Trophoblast cell (in vitro differentiated cells and primary cell): ENCODE measurements around the gene SHC2.

Experiments
- DNase-seq, 2 donors: peaks; one replicate each; pipeline ENCODE4 v3.0.0-alpha.2; 2016
- H2AFZ ChIP-seq: 2 replicates; pipeline ENCODE4 v1.6.1; 2013; ENCODE audit warnings: low read length, moderate library complexity, mild to moderate bottlenecking; ENCODE audit not compliant: insufficient read depth, poor library complexity
- H2AK5ac ChIP-seq: 2 replicates; pipeline ENCODE4 v1.6.1; 2013; ENCODE audit warnings: mild to moderate bottlenecking, low read length
- H2BK120ac ChIP-seq: 2 replicates; pipeline ENCODE4 v1.6.1; 2013; ENCODE audit warnings: low read length, mild to moderate bottlenecking, moderate library complexity; ENCODE audit not compliant: insufficient read depth, poor library complexity
- H2BK12ac ChIP-seq: 2 replicates; pipeline ENCODE4 v1.6.1; 2013; ENCODE audit warnings: mild to moderate bottlenecking, low read length, moderate library complexity
- H2BK5ac ChIP-seq: 2 replicates; pipeline ENCODE4 v1.6.1; 2013; ENCODE audit warnings: low read length, low read depth, moderate library complexity, mild to moderate bottlenecking; ENCODE audit not compliant: poor library complexity
- H3K14ac ChIP-seq: 2 replicates; pipeline ENCODE4 v1.6.1; 2013; ENCODE audit warnings: mild to moderate bottlenecking, low read length
- H3K18ac ChIP-seq: 2 replicates; pipeline ENCODE4 v1.6.1; 2013; ENCODE audit warnings: mild to moderate bottlenecking, low read length
- H3K23ac ChIP-seq: 2 replicates; pipeline ENCODE4 v1.6.1; 2013; ENCODE audit warnings: low read length
- H3K27ac ChIP-seq: 2 replicates; pipeline ENCODE4 v1.5.1; 2013; ENCODE audit warnings: low read depth, mild to moderate bottlenecking, inconsistent platforms, low read length, moderate library complexity
- H3K27me3 ChIP-seq: 2 replicates; pipeline ENCODE4 v1.6.1; 2013; ENCODE audit warnings: inconsistent platforms, mild to moderate bottlenecking, low read length, moderate library complexity; ENCODE audit not compliant: insufficient read depth
- H3K36me3 ChIP-seq, 2 experiments: 1 replicate in 1 of 2; 2 replicates in 1 of 2; pipeline ENCODE4 v1.6.1; 2013; ENCODE audit warnings: low read length in 2 of 2, mild to moderate bottlenecking in 2 of 2, moderate library complexity in 1 of 2; ENCODE audit not compliant: insufficient read depth in 2 of 2, control insufficient read depth in 1 of 2
- H3K4ac ChIP-seq: 2 replicates; pipeline ENCODE4 v1.6.1; 2013; ENCODE audit warnings: low read depth, mild to moderate bottlenecking, low read length, moderate library complexity
- H3K4me1 ChIP-seq, 2 experiments: 1 replicate in 1 of 2; 2 replicates in 1 of 2; pipeline ENCODE4 v1.6.1; 2013; ENCODE audit warnings: low read length in 2 of 2, mild to moderate bottlenecking in 2 of 2, moderate library complexity in 1 of 2; ENCODE audit not compliant: insufficient read depth in 2 of 2, control insufficient read depth in 1 of 2
- H3K4me2 ChIP-seq: 2 replicates; pipeline ENCODE4 v1.6.1; 2013; ENCODE audit warnings: inconsistent platforms, mild to moderate bottlenecking, low read length, moderate library complexity
- H3K4me3 ChIP-seq: 2 replicates; pipeline ENCODE4 v1.5.1; 2013; ENCODE audit warnings: mild to moderate bottlenecking, low read depth, low read length, inconsistent platforms
- H3K79me1 ChIP-seq: one replicate; pipeline ENCODE4 v1.6.1; 2013; ENCODE audit warnings: low read length
- H3K79me2 ChIP-seq: 2 replicates; pipeline ENCODE4 v1.6.1; 2013; ENCODE audit warnings: low read length, mild to moderate bottlenecking; ENCODE audit not compliant: control insufficient read depth, insufficient read depth, poor library complexity
- H3K9ac ChIP-seq: 2 replicates; pipeline ENCODE4 v1.6.1; 2013; ENCODE audit warnings: mild to moderate bottlenecking, low read length
- H3K9me3 ChIP-seq: 2 replicates; pipeline ENCODE4 v1.6.1; 2013; ENCODE audit warnings: low read depth, mild to moderate bottlenecking, control low read depth, inconsistent platforms, low read length; ENCODE audit not compliant: insufficient read depth
- H4K12ac ChIP-seq: 2 replicates; pipeline ENCODE4 v1.6.1; 2013; ENCODE audit warnings: low read depth, mild to moderate bottlenecking, low read length, moderate library complexity
- H4K8ac ChIP-seq: 2 replicates; pipeline ENCODE4 v1.6.1; 2013; ENCODE audit warnings: low read depth, mild to moderate bottlenecking, low read length, moderate library complexity
- H4K91ac ChIP-seq: one replicate; pipeline ENCODE4 v1.6.1; 2013; ENCODE audit warnings: low read depth, mild to moderate bottlenecking, low read length, moderate library complexity
- WGBS: extraction: QIAGEN DNeasy Blood & Tissue Kit; methylation state at CpG from one replicate; pipeline ENCODE4 v1.1.7; 2013; ENCODE audit warnings: missing lambda C conversion rate; ENCODE audit not compliant: insufficient read length, insufficient coverage; ENCODE audit errors: extremely low coverage; 5-methylcytosine and 5-hydroxymethylcytosine counted together

The SHC2 gene

GRCh38 chr19:437041-437440, 23.8 kb downstream of the SHC2 start:
- Histone ChIP-seq H4K91ac (no peak overlapping the region), H2BK12ac (no peak overlapping the region), H3K27ac (no peak overlapping the region), H3K36me3 (peaks cover 6 to 16% of the 10 kb centered on the region in 2 experiments), H2AFZ (no peak overlapping the region), H3K4ac (no peak overlapping the region), H2BK5ac (no peak overlapping the region), H2AK5ac (no peak overlapping the region), H3K9ac (no peak overlapping the region), H4K12ac (no peak overlapping the region), H2BK120ac (no peak overlapping the region), H3K14ac (no peak overlapping the region), H3K9me3 (peaks cover 3% of the 10 kb centered on the region), H3K4me1 (no peaks in the 10 kb centered on the region), H3K27me3 (no peaks in the 10 kb centered on the region), H3K79me1 (no peaks in the 10 kb centered on the region), H3K4me2 (no peak overlapping the region), H4K8ac (no peak overlapping the region), H3K18ac (no peak overlapping the region), H3K79me2 (no peaks in the 10 kb centered on the region), H3K23ac (no peak overlapping the region), H3K4me3 (no peak overlapping the region)
- WGBS, result no CpG with 5 or more reads among the region's 22 CpGs
- no peak for DNase-seq

- H3K4ac ChIP-seq, result no peak overlapping the region
- no peak overlapping the region for H4K12ac ChIP-seq
- peaks cover 3% of the 10 kb centered on the region for H3K9me3 ChIP-seq
- no peak overlapping the region for H2AK5ac ChIP-seq
- H2BK12ac ChIP-seq, result no peak overlapping the region
- H3K4me2 ChIP-seq, result no peak overlapping the region
- peaks cover 6 to 16% of the 10 kb centered on the region in 2 experiments for H3K36me3 ChIP-seq
- H4K8ac ChIP-seq, result no peak overlapping the region
- H3K79me2 ChIP-seq, result no peaks in the 10 kb centered on the region
- no peak overlapping the region for H2BK5ac ChIP-seq
- no peak for DNase-seq
- H2AFZ ChIP-seq, result no peak overlapping the region
- no peak overlapping the region for H3K23ac ChIP-seq
- no peak overlapping the region for H3K18ac ChIP-seq
- H3K79me1 ChIP-seq, result no peaks in the 10 kb centered on the region
- no peak overlapping the region for H3K27ac ChIP-seq
- no peak overlapping the region for H3K14ac ChIP-seq
- H3K4me1 ChIP-seq, result no peaks in the 10 kb centered on the region
- H4K91ac ChIP-seq, result no peak overlapping the region
- H3K4me3 ChIP-seq, result no peak overlapping the region
- WGBS, result no CpG with 5 or more reads among the region's 29 CpGs
- H2BK120ac ChIP-seq, result no peak overlapping the region
- H3K9ac ChIP-seq, result no peak overlapping the region
- no peaks in the 10 kb centered on the region for H3K27me3 ChIP-seq
These were observed 24.4 kb downstream of the SHC2 start for GRCh38 chr19:436413-436950.

- H3K79me2 ChIP-seq, result no peaks in the 10 kb centered on the region
- no CpG with 5 or more reads among the region's 33 CpGs for WGBS
- H2BK120ac ChIP-seq, result no peak overlapping the region
- no peak overlapping the region for H3K14ac ChIP-seq
- H3K4me2 ChIP-seq, result no peak overlapping the region
- no peak overlapping the region for H2BK12ac ChIP-seq
- no peak overlapping the region for H3K23ac ChIP-seq
- H2AFZ ChIP-seq, result no peak overlapping the region
- no peak overlapping the region for H3K27ac ChIP-seq
- H4K12ac ChIP-seq, result no peak overlapping the region
- H3K4ac ChIP-seq, result no peak overlapping the region
- H3K36me3 ChIP-seq, result peaks cover 8 to 18% of the 10 kb centered on the region in 2 experiments
- H3K9me3 ChIP-seq, result peaks cover 3% of the 10 kb centered on the region
- no peak for DNase-seq
- H3K4me3 ChIP-seq, result no peak overlapping the region
- no peak overlapping the region for H4K91ac ChIP-seq
- H3K18ac ChIP-seq, result no peak overlapping the region
- H4K8ac ChIP-seq, result no peak overlapping the region
- no peak overlapping the region for H2AK5ac ChIP-seq
- no peak overlapping the region for H2BK5ac ChIP-seq
- no peaks in the 10 kb centered on the region for H3K27me3 ChIP-seq
- no peaks in the 10 kb centered on the region for H3K79me1 ChIP-seq
- no peak overlapping the region for H3K9ac ChIP-seq
- no peaks in the 10 kb centered on the region for H3K4me1 ChIP-seq
These were observed 25.0 kb downstream of the SHC2 start for GRCh38 chr19:435707-436412.

- Histone ChIP-seq H4K12ac (no peak overlapping the region), H4K91ac (no peak overlapping the region), H3K14ac (no peak overlapping the region), H3K27ac (no peak overlapping the region), H3K4ac (no peak overlapping the region), H3K27me3 (no peaks in the 10 kb centered on the region), H3K36me3 (peaks cover 13 to 24% of the 10 kb centered on the region in 2 experiments), H3K4me1 (no peaks in the 10 kb centered on the region), H2BK120ac (no peak overlapping the region), H2BK5ac (no peak overlapping the region), H2AK5ac (no peak overlapping the region), H2BK12ac (no peak overlapping the region), H3K79me1 (no peaks in the 10 kb centered on the region), H3K18ac (no peak overlapping the region), H3K9ac (no peak overlapping the region), H3K4me2 (no peak overlapping the region), H3K79me2 (no peaks in the 10 kb centered on the region), H3K23ac (peak overlapping the region; percentile 97), H4K8ac (no peak overlapping the region), H3K4me3 (no peak overlapping the region), H2AFZ (no peak overlapping the region), H3K9me3 (peaks cover 5% of the 10 kb centered on the region)
- no peak for DNase-seq
- no CpG with 5 or more reads among the region's 26 CpGs for WGBS
These were observed 25.7 kb downstream of the SHC2 start for GRCh38 chr19:435056-435706.
